Measurements from ENCODE around the gene EYS. TPM values are rescaled to one million over a fixed set of nuclear protein-coding genes. Genes with fewer than 3 reads are reported as not detected.
A peak's percentile ranks its signal among the peaks of the same experiment; 100 is the strongest.

EYS gene
- total RNA-seq, 1 experiment from 2014 or later = 1.5 TPM

- Mint-ChIP-seq H3K9me3 (ENCODE audit: unreplicated experiment) (no peaks in the 10 kb centered on the region), H3K36me3 (ENCODE audit: insufficient read depth, unreplicated experiment) (no peaks in the 10 kb centered on the region), H3K27ac (ENCODE audit: low read depth, unreplicated experiment) (no peak overlapping the region), H3K27me3 (ENCODE audit: insufficient read depth, unreplicated experiment) (no peaks in the 10 kb centered on the region), H3K4me1 (ENCODE audit: insufficient read depth, unreplicated experiment) (no peaks in the 10 kb centered on the region), H3K4me3 (ENCODE audit: unreplicated experiment) (no peak overlapping the region)
- ChIA-PET POLR2A (no interaction called here), CTCF (interaction anchor here (0.7 to 2.8 kb wide), 6 partner anchors 10 to 403 kb away, joined by 3 to 14 read pairs (median 3); no protein-coding TSS in a partner anchor)
- BruUV-seq (replicated peaks) = no TSS peak
- DNase-seq (ENCODE audit: unreplicated experiment) = no peak
- intact Hi-C loops (cut with micrococcal nuclease) = no loop called here
- TF ChIP-seq CTCF (IDR thresholded peaks at IDR 0.05; ENCODE audit: unreplicated experiment) = no peak
Measured at GRCh38 chr6:63926950-63927927, 1779.8 kb downstream of the EYS start.

- Mint-ChIP-seq H3K4me3 (ENCODE audit: unreplicated experiment) (no peak overlapping the region), H3K4me1 (ENCODE audit: insufficient read depth, unreplicated experiment) (no peaks in the 10 kb centered on the region), H3K27me3 (ENCODE audit: insufficient read depth, unreplicated experiment) (no peaks in the 10 kb centered on the region), H3K9me3 (ENCODE audit: unreplicated experiment) (no peaks in the 10 kb centered on the region), H3K27ac (ENCODE audit: low read depth, unreplicated experiment) (no peak overlapping the region), H3K36me3 (ENCODE audit: insufficient read depth, unreplicated experiment) (no peaks in the 10 kb centered on the region)
- no TSS peak for BruUV-seq (replicated peaks)
- intact Hi-C loops (cut with micrococcal nuclease) = no loop called here
- DNase-seq (ENCODE audit: unreplicated experiment) = no peak
- POLR2A ChIA-PET = no interaction called here
- CTCF ChIA-PET = interaction anchor here (1.1 to 2.8 kb wide), 4 partner anchors 9 to 404 kb away, joined by 3 to 14 read pairs (median 4); no protein-coding TSS in a partner anchor
- TF ChIP-seq CTCF (IDR thresholded peaks at IDR 0.05; ENCODE audit: unreplicated experiment) = no peak
Measured at GRCh38 chr6:63926258-63926780, 1780.7 kb downstream of the EYS start.

GRCh38 chr6:63923139-63923739, 1783.8 kb downstream of the EYS start:
- no peak overlapping the region for H3K27ac Mint-ChIP-seq (ENCODE audit: low read depth, unreplicated experiment)
- intact Hi-C loops (cut with micrococcal nuclease) = loop anchor here (1.0 to 5.0 kb wide), 2 partner anchors 286 to 408 kb away; partner anchors contain the start of gene PHF3
- TF ChIP-seq CTCF (IDR thresholded peaks at IDR 0.05; ENCODE audit: unreplicated experiment) = peak; percentile 36
- BruUV-seq (replicated peaks) = no TSS peak
- POLR2A ChIA-PET = no interaction called here
- no peak overlapping the region for H3K4me3 Mint-ChIP-seq (ENCODE audit: unreplicated experiment)
- no peaks in the 10 kb centered on the region for H3K9me3 Mint-ChIP-seq (ENCODE audit: unreplicated experiment)
- H3K36me3 Mint-ChIP-seq (ENCODE audit: insufficient read depth, unreplicated experiment) = no peaks in the 10 kb centered on the region
- no peaks in the 10 kb centered on the region for H3K4me1 Mint-ChIP-seq (ENCODE audit: insufficient read depth, unreplicated experiment)
- CTCF ChIA-PET = interaction anchor here (0.6 to 3.9 kb wide), 13 partner anchors 9 to 1071 kb away, joined by 3 to 39 read pairs (median 3); no protein-coding TSS in a partner anchor
- DNase-seq (ENCODE audit: unreplicated experiment) = peak; percentile 57
- no peaks in the 10 kb centered on the region for H3K27me3 Mint-ChIP-seq (ENCODE audit: insufficient read depth, unreplicated experiment)

Measured in MCF 10A (cell line).